ENCODE data around the gene CCDC18.

DNA sequence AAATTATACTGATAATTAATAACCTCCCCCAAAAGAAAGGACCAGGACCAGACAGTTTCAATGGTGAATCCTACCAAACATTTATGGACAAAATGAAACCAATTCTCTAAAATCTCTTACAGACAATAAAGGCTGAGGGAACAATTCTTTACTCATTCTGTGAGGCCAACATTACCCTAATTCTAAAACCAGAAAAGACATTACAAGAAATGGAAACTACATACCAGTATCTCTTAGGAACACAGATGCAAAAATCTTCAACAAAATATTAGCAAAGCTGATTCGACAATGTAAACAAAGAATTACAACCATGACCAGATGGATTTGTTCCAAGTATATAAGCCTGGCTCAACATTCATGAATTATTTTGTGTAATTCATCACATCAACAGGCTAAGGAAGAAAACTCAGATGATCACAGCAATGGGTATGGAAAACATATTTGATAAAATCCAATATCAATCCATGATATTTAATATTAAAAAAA is 8.9 kb upstream of the CCDC18 start:
- TF ChIP-seq POLR2AphosphoS5 (IDR thresholded peaks at IDR 0.05; ENCODE audit: low read depth, low read length) (no peak), POLR2A (IDR thresholded peaks at IDR 0.05; ENCODE audit: borderline replicate concordance, extremely low read depth, insufficient read depth, insufficient read length) (no peak), SP1 (IDR thresholded peaks at IDR 0.05; ENCODE audit: low read depth) (no peak), EZH2 (IDR thresholded peaks at IDR 0.05) (no peak)
- TF ChIP-seq, protein P1, sequence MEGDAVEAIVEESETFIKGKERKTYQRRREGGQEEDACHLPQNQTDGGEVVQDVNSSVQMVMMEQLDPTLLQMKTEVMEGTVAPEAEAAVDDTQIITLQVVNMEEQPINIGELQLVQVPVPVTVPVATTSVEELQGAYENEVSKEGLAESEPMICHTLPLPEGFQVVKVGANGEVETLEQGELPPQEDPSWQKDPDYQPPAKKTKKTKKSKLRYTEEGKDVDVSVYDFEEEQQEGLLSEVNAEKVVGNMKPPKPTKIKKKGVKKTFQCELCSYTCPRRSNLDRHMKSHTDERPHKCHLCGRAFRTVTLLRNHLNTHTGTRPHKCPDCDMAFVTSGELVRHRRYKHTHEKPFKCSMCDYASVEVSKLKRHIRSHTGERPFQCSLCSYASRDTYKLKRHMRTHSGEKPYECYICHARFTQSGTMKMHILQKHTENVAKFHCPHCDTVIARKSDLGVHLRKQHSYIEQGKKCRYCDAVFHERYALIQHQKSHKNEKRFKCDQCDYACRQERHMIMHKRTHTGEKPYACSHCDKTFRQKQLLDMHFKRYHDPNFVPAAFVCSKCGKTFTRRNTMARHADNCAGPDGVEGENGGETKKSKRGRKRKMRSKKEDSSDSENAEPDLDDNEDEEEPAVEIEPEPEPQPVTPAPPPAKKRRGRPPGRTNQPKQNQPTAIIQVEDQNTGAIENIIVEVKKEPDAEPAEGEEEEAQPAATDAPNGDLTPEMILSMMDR (IDR thresholded peaks at IDR 0.05 in 2 of 3, conservative IDR thresholded peaks at IDR 0.05 in 1 of 3; ENCODE audit: borderline replicate concordance in 1 of 3, insufficient read depth in 1 of 3, low read depth in 2 of 3, low read length in 2 of 3) = no peak
- TF ChIP-seq, protein P2, sequence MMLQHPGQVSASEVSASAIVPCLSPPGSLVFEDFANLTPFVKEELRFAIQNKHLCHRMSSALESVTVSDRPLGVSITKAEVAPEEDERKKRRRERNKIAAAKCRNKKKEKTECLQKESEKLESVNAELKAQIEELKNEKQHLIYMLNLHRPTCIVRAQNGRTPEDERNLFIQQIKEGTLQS (IDR thresholded peaks at IDR 0.05) = no peak

Data from HCT116 (cell line).